8988T (cell line): ENCODE data around the gene LRP11.

ENCODE experiments used
- DNase-seq: peaks from one replicate; pipeline ENCODE4 v3.0.0; 2011

The LRP11 gene

GRCh38 chr6:149771185-149771584, 93.0 kb downstream of the LRP11 start:
- DNase-seq: no peak

GRCh38 chr6:149769676-149770075, 94.5 kb downstream of the LRP11 start:
- DNase-seq: no peak
